ENCODE data around the gene OSCAR.
"Not testable (repeated sequence)": the region's sequence is repeated elsewhere in the genome, so short reads cannot be mapped to it uniquely, and the experiment has no call there.

OSCAR gene

GRCh38 chr19:54125713-54126112 is 25.1 kb upstream of the OSCAR start:
- DNase-seq (ENCODE audit: low read depth) = no peak

- DNase-seq (ENCODE audit: low read depth) = no peak
Measured at GRCh38 chr19:54124393-54124792, 23.8 kb upstream of the OSCAR start.

GRCh38 chr19:54123682-54124081 is 23.1 kb upstream of the OSCAR start:
- DNase-seq (ENCODE audit: low read depth) = no peak

GRCh38 chr19:54121259-54121658 is 20.7 kb upstream of the OSCAR start:
- no peak for DNase-seq (ENCODE audit: low read depth)

GRCh38 chr19:54115109-54116063 is 14.8 kb upstream of the OSCAR start, which contains the start of the genes PRPF31 and TFPT:
Gene PRPF31 (plus strand): TSS chr19:54115754. CDS start chr19:54118279, 2,525 bp downstream.
Gene TFPT (minus strand): TSS chr19:54115657. CDS start chr19:54115269, 388 bp downstream.
- peak; percentile 92 for DNase-seq (ENCODE audit: low read depth)

- DNase-seq (ENCODE audit: low read depth) = peak; percentile 41
Measured at GRCh38 chr19:54114340-54115108, 13.9 kb upstream of the OSCAR start.

GRCh38 chr19:54109651-54110050 is 9.0 kb upstream of the OSCAR start:
- DNase-seq (ENCODE audit: low read depth) = no peak

- no peak for DNase-seq (ENCODE audit: low read depth)
Measured at GRCh38 chr19:54108496-54108895, 7.9 kb upstream of the OSCAR start.

GRCh38 chr19:54107876-54108490 is 7.4 kb upstream of the OSCAR start:
- no peak for DNase-seq (ENCODE audit: low read depth)

GRCh38 chr19:54106716-54107115 is 6.1 kb upstream of the OSCAR start:
- DNase-seq (ENCODE audit: low read depth) = no peak

GRCh38 chr19:54105796-54106195 is 5.2 kb upstream of the OSCAR start:
- no peak for DNase-seq (ENCODE audit: low read depth)

- DNase-seq (ENCODE audit: low read depth) = no peak
Measured at GRCh38 chr19:54104998-54105715, 4.6 kb upstream of the OSCAR start.

GRCh38 chr19:54102421-54103169 is 2.0 kb upstream of the OSCAR start, which contains the start of gene NDUFA3:
Gene NDUFA3 (plus strand): TSS chr19:54102855. CDS start chr19:54102879, 24 bp downstream.
- DNase-seq (ENCODE audit: low read depth) = peak; percentile 98

- DNase-seq (ENCODE audit: low read depth) = not testable (repeated sequence)
Measured at GRCh38 chr19:54099903-54100255, 724 bp downstream of the OSCAR start.

- no peak for DNase-seq (ENCODE audit: low read depth)
Measured at GRCh38 chr19:54099190-54099902, 1.3 kb downstream of the OSCAR start.

GRCh38 chr19:54096617-54097106 is 3.9 kb downstream of the OSCAR start:
- no peak for DNase-seq (ENCODE audit: low read depth)

- DNase-seq (ENCODE audit: low read depth) = peak; percentile 25
Measured at GRCh38 chr19:54095859-54096616, 4.6 kb downstream of the OSCAR start.

GRCh38 chr19:54095136-54095858 is 5.3 kb downstream of the OSCAR start:
- no peak for DNase-seq (ENCODE audit: low read depth)
